HG02870 (cell line): ENCODE measurements around the gene MDFIC2.

Experiments
- ATAC-seq: cut with Tn5 transposase; IDR thresholded peaks from one replicate; pipeline ENCODE4 v1.9.1; 2021; ENCODE audit warnings: mild to moderate bottlenecking, moderate library complexity; ENCODE audit not compliant: unreplicated experiment

MDFIC2 gene

GRCh38 chr3:70183781-70184504, 128.5 kb downstream of the MDFIC2 start:
- no peak for ATAC-seq

GRCh38 chr3:70182166-70182565, 130.3 kb downstream of the MDFIC2 start:
- ATAC-seq, result no peak

- peak; percentile 72 for ATAC-seq
Measured at GRCh38 chr3:70180664-70181063, 131.8 kb downstream of the MDFIC2 start.

GRCh38 chr3:70179111-70179510, 133.3 kb downstream of the MDFIC2 start:
- peak; percentile 67 for ATAC-seq

GRCh38 chr3:70177881-70178645, 134.4 kb downstream of the MDFIC2 start:
- no peak for ATAC-seq

GRCh38 chr3:70176224-70176623, 136.2 kb downstream of the MDFIC2 start:
- ATAC-seq, result no peak

- ATAC-seq, result no peak
Measured at GRCh38 chr3:70156808-70157207, 155.6 kb downstream of the MDFIC2 start.

- ATAC-seq, result no peak
Measured at GRCh38 chr3:70150599-70150998, 161.8 kb downstream of the MDFIC2 start.

- ATAC-seq, result no peak
Measured at GRCh38 chr3:70149714-70150400, 162.6 kb downstream of the MDFIC2 start.
